K562 (cell line): ENCODE data around the gene MGAT5.

Experiments
- KDM2B ChIP-seq: fragments of 250-450 bp; sonication (Bioruptor Pico); IDR thresholded peaks from 2 replicates; pipeline ENCODE4 v1.8.0; 2021; ENCODE audit warnings: mild to moderate bottlenecking, moderate library complexity
- L3MBTL2 ChIP-seq: fragments of 450-650 bp; IDR thresholded peaks from 2 replicates; pipeline ENCODE4 v1.6.1; 2016; ENCODE audit warnings: mild to moderate bottlenecking, moderate library complexity
- POLR2A ChIP-seq: fragments of 450-650 bp; conservative IDR thresholded peaks from 2 replicates; pipeline ENCODE4 v1.6.1; 2016
- SMC3 ChIP-seq: conservative IDR thresholded peaks from 2 replicates; pipeline ENCODE4 v1.6.1; 2011; ENCODE audit warnings: low read depth, low read length, improper control_type of control experiment; ENCODE audit not compliant: insufficient read depth
- ZEB2 ChIP-seq: fragments of 450-650 bp; IDR thresholded peaks from 2 replicates; pipeline ENCODE4 v1.6.1; 2016
- ZNF146 ChIP-seq: IDR thresholded peaks from one replicate; pipeline ENCODE4 v1.6.1; 2018; ENCODE audit warnings: missing compliant biosample characterization; ENCODE audit not compliant: unreplicated experiment
- TF ChIP-seq, protein P1 (sequence below): sonication (generic); formaldehyde crosslinking; IDR thresholded peaks from 2 replicates; pipeline ENCODE4 v1.8.0; 2022; ENCODE audit warnings: mild to moderate bottlenecking, missing genetic modification reagents
- TF ChIP-seq, protein P2 (sequence below): fragments of 450-650 bp; IDR thresholded peaks from one replicate; pipeline ENCODE4 v1.6.1; 2018; ENCODE audit warnings: mild to moderate bottlenecking, moderate library complexity; ENCODE audit not compliant: partially characterized antibody
- TF ChIP-seq, protein P3 (sequence below): sonication (generic); formaldehyde crosslinking; IDR thresholded peaks from 2 replicates; pipeline ENCODE4 v1.8.0; 2023; ENCODE audit warnings: mild to moderate bottlenecking, missing genetic modification reagents

DNA sequence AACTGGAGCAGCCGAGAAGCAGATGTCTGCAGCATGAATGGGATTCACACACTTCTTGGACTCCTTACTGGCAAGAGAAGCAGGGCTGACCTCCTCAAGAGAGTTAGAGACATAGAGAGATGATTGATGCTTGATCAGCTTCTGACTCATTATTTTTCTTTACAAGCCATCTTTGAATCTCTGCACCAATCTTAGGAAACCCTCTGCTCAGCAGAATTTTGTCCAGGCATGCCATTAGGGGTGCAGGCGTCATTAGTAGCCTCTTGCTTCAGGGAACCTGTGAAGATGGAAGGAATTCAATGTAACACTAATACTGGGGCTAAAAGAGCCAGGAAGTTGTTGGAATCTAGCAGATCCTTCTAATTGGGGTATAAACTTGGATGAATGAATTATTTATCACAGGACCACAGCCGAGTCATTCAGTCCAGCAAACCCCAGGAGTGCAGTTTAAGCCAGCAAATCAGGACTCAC lies 151.8 kb downstream of the MGAT5 start:
- TF ChIP-seq POLR2A (no peak), ZEB2 (no peak), ZNF146 (no peak), L3MBTL2 (no peak), SMC3 (no peak), KDM2B (no peak)
- TF ChIP-seq, protein P1, sequence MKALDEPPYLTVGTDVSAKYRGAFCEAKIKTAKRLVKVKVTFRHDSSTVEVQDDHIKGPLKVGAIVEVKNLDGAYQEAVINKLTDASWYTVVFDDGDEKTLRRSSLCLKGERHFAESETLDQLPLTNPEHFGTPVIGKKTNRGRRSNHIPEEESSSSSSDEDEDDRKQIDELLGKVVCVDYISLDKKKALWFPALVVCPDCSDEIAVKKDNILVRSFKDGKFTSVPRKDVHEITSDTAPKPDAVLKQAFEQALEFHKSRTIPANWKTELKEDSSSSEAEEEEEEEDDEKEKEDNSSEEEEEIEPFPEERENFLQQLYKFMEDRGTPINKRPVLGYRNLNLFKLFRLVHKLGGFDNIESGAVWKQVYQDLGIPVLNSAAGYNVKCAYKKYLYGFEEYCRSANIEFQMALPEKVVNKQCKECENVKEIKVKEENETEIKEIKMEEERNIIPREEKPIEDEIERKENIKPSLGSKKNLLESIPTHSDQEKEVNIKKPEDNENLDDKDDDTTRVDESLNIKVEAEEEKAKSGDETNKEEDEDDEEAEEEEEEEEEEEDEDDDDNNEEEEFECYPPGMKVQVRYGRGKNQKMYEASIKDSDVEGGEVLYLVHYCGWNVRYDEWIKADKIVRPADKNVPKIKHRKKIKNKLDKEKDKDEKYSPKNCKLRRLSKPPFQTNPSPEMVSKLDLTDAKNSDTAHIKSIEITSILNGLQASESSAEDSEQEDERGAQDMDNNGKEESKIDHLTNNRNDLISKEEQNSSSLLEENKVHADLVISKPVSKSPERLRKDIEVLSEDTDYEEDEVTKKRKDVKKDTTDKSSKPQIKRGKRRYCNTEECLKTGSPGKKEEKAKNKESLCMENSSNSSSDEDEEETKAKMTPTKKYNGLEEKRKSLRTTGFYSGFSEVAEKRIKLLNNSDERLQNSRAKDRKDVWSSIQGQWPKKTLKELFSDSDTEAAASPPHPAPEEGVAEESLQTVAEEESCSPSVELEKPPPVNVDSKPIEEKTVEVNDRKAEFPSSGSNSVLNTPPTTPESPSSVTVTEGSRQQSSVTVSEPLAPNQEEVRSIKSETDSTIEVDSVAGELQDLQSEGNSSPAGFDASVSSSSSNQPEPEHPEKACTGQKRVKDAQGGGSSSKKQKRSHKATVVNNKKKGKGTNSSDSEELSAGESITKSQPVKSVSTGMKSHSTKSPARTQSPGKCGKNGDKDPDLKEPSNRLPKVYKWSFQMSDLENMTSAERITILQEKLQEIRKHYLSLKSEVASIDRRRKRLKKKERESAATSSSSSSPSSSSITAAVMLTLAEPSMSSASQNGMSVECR = no peak
- TF ChIP-seq, protein P2, sequence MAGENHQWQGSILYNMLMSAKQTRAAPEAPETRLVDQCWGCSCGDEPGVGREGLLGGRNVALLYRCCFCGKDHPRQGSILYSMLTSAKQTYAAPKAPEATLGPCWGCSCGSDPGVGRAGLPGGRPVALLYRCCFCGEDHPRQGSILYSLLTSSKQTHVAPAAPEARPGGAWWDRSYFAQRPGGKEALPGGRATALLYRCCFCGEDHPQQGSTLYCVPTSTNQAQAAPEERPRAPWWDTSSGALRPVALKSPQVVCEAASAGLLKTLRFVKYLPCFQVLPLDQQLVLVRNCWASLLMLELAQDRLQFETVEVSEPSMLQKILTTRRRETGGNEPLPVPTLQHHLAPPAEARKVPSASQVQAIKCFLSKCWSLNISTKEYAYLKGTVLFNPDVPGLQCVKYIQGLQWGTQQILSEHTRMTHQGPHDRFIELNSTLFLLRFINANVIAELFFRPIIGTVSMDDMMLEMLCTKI = no peak
- TF ChIP-seq, protein P3, sequence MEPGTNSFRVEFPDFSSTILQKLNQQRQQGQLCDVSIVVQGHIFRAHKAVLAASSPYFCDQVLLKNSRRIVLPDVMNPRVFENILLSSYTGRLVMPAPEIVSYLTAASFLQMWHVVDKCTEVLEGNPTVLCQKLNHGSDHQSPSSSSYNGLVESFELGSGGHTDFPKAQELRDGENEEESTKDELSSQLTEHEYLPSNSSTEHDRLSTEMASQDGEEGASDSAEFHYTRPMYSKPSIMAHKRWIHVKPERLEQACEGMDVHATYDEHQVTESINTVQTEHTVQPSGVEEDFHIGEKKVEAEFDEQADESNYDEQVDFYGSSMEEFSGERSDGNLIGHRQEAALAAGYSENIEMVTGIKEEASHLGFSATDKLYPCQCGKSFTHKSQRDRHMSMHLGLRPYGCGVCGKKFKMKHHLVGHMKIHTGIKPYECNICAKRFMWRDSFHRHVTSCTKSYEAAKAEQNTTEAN (CRISPR knock-in tag) = no peak
